ENCODE data around the gene LRFN5.
"Not testable (repeated sequence)": the region's sequence is repeated elsewhere in the genome, so short reads cannot be mapped to it uniquely, and the experiment has no call there.

- not testable (repeated sequence) for TF ChIP-seq CTCF (IDR thresholded peaks at IDR 0.05; ENCODE audit: poor library complexity); EZH2phosphoT487 (IDR thresholded peaks at IDR 0.05; ENCODE audit: low read depth, severe bottlenecking, unreplicated experiment)
Observed at GRCh38 chr14:41750575-41750974, 143.9 kb downstream of the LRFN5 start.

Measured in hepatocyte (in vitro differentiated cells).